GM23338 (cell line): ENCODE results near the gene C1orf52. TPM values are rescaled to one million over a fixed set of nuclear protein-coding genes. Genes with fewer than 3 reads are reported as not detected.

Experiments used
- ATAC-seq: fragments of 200-7000 bp; cut with Tn5 transposase; 3 replicates; pipeline ENCODE4 v1.9.1; 2020
- DNase-seq: peaks from one replicate; pipeline ENCODE4 v3.0.0-alpha.2; 2015; ENCODE audit warnings: low spot score
- H2AFZ ChIP-seq: fragments of 200-600 bp; sonication (generic); 2 replicates; pipeline ENCODE4 v1.8.0; 2016; ENCODE audit warnings: antibody characterized with exemption, mild to moderate bottlenecking, moderate library complexity
- H3F3A ChIP-seq: fragments of 200-600 bp; sonication (generic); replicated peaks from 2 replicates; pipeline ENCODE4 v1.8.0; 2017; ENCODE audit warnings: antibody characterized with exemption, mixed run types, low read depth
- H3K27ac ChIP-seq: fragments of 200-600 bp; sonication (generic); 2 replicates; pipeline ENCODE4 v1.6.1; 2016; ENCODE audit warnings: low read depth
- H3K27me3 ChIP-seq: fragments of 200-600 bp; sonication (generic); 2 replicates; pipeline ENCODE4 v1.8.0; 2016; ENCODE audit warnings: mild to moderate bottlenecking, mixed run types, moderate library complexity; ENCODE audit not compliant: insufficient read depth
- H3K36me3 ChIP-seq: fragments of 200-600 bp; sonication (generic); 2 replicates; pipeline ENCODE4 v1.8.0; 2016; ENCODE audit warnings: mild to moderate bottlenecking; ENCODE audit not compliant: insufficient read depth
- H3K4me1 ChIP-seq: fragments of 200-600 bp; sonication (generic); 2 replicates; pipeline ENCODE4 v1.8.0; 2016; ENCODE audit warnings: mild to moderate bottlenecking, moderate library complexity; ENCODE audit not compliant: insufficient read depth
- H3K4me2 ChIP-seq: fragments of 200-600 bp; sonication (generic); 2 replicates; pipeline ENCODE4 v1.7.1; 2017; ENCODE audit warnings: mixed run types
- H3K4me3 ChIP-seq: fragments of 200-600 bp; sonication (generic); 2 replicates; pipeline ENCODE4 v1.6.1; 2016; ENCODE audit warnings: mixed run types
- H3K79me2 ChIP-seq: fragments of 200-600 bp; sonication (generic); replicated peaks from 2 replicates; pipeline ENCODE4 v1.8.0; 2017; ENCODE audit warnings: mild to moderate bottlenecking; ENCODE audit not compliant: insufficient read depth
- H3K9me2 ChIP-seq: fragments of 200-600 bp; sonication (generic); 2 replicates; pipeline ENCODE4 v1.8.0; 2017; ENCODE audit not compliant: insufficient read depth
- H4K20me1 ChIP-seq: fragments of 200-600 bp; sonication (generic); replicated peaks from 2 replicates; pipeline ENCODE4 v1.8.0; 2017; ENCODE audit warnings: mild to moderate bottlenecking; ENCODE audit not compliant: insufficient read depth
- H3K27ac Mint-ChIP-seq: 2 replicates; pipeline ENCODE4 v1.8.0; 2020; ENCODE audit warnings: inconsistent platforms, mild to moderate bottlenecking, moderate library complexity, mixed read lengths
- H3K27me3 Mint-ChIP-seq: 3 replicates; pipeline ENCODE4 v1.8.0; 2022; ENCODE audit warnings: low read depth, mild to moderate bottlenecking, moderate library complexity, mixed read lengths, inconsistent platforms; ENCODE audit not compliant: insufficient read depth, poor library complexity
- H3K36me3 Mint-ChIP-seq: 3 replicates; pipeline ENCODE4 v1.8.0; 2021; ENCODE audit warnings: low read depth, mild to moderate bottlenecking, inconsistent platforms, moderate library complexity, mixed read lengths
- H3K4me1 Mint-ChIP-seq: 3 replicates; pipeline ENCODE4 v1.8.0; 2020; ENCODE audit warnings: mild to moderate bottlenecking, inconsistent platforms, mixed read lengths
- H3K4me3 Mint-ChIP-seq: 3 replicates; pipeline ENCODE4 v1.8.0; 2021; ENCODE audit warnings: moderate library complexity, mild to moderate bottlenecking, inconsistent platforms, mixed read lengths
- H3K9me3 Mint-ChIP-seq: 3 replicates; pipeline ENCODE4 v1.8.0; 2020; ENCODE audit warnings: moderate library complexity, mild to moderate bottlenecking, inconsistent platforms, mixed read lengths
- CREB1 ChIP-seq: fragments of 250-450 bp; sonication (Bioruptor Pico); IDR thresholded peaks from 2 replicates; pipeline ENCODE4 v1.5.0; 2020; ENCODE audit warnings: low read depth, mild to moderate bottlenecking, moderate library complexity
- POLR2AphosphoS5 ChIP-seq: IDR thresholded peaks from 2 replicates; pipeline ENCODE4 v1.6.1; 2016; ENCODE audit warnings: antibody characterized with exemption, low read depth
- STAT1 ChIP-seq: IDR thresholded peaks from one replicate; pipeline ENCODE4 v1.6.1; 2016; ENCODE audit warnings: antibody characterized with exemption; ENCODE audit not compliant: unreplicated experiment
- ZNF331 ChIP-seq: fragments of 250-450 bp; sonication (Bioruptor Pico); IDR thresholded peaks from 2 replicates; pipeline ENCODE4 v1.5.0; 2020; ENCODE audit warnings: low read depth, mild to moderate bottlenecking, moderate library complexity
- polyA plus RNA-seq: library from polyadenylated mRNA; unstranded; fragments of >200 nt; fragmentation: Nextera tagmentation; extraction: Ambion mirVana; gene quantifications from 2 replicates; pipeline ENCODE4 v1.2.1, GENCODE V29; 2016
- small RNA-seq: library from RNA; depleted of rRNA; stranded (forward); fragments of <200 nt; gene quantifications from one replicate; pipeline ENCODE3, GENCODE V24; 2014; ENCODE audit warnings: low replicate concordance
- total RNA-seq: library from RNA; depleted of rRNA; stranded (reverse); fragments of >200 nt; shearing (Covaris generic); gene quantifications from 2 replicates; pipeline ENCODE4 v1.2.3, GENCODE V29; 2014; rRNA removed

C1orf52 gene
- total and polyA plus RNA-seq, 2 experiments from 2014 or later = 35.6 to 102 TPM

GRCh38 chr1:85201340-85202091 lies 57.9 kb downstream of the C1orf52 start:
- Histone ChIP-seq H3K79me2 (peaks cover 32% of the 10 kb centered on the region), H3K4me2 (peak overlapping the region; percentile 93), H3K36me3 (no peaks in the 10 kb centered on the region), H2AFZ (peak overlapping the region; percentile 25; the same call in 1 of the 2 replicates), H3K27me3 (peaks cover 9% of the 10 kb centered on the region; the same call in 1 of the 2 replicates), H3F3A (peaks cover 2% of the 10 kb centered on the region; the same call in 1 of the 2 replicates), H3K27ac (peak overlapping the region; percentile 95), H3K4me1 (peaks cover 39% of the 10 kb centered on the region), H3K9me2 (no peaks in the 10 kb centered on the region), H3K4me3 (peak overlapping the region; percentile 87), H4K20me1 (peaks cover 8% of the 10 kb centered on the region; the same call in 1 of the 2 replicates)
- peaks cover 10% of the 10 kb centered on the region for H3K27me3 Mint-ChIP-seq
- H3K27ac Mint-ChIP-seq = peak overlapping the region; percentile 99
- DNase-seq = peak; percentile 91
- H3K4me1 Mint-ChIP-seq = peaks cover 39% of the 10 kb centered on the region
- H3K36me3 Mint-ChIP-seq = peaks cover 5% of the 10 kb centered on the region
- no peaks in the 10 kb centered on the region for H3K9me3 Mint-ChIP-seq
- H3K4me3 Mint-ChIP-seq = peak overlapping the region; percentile 98
- ATAC-seq = peak; percentile 83
- TF ChIP-seq STAT1 (no peak), POLR2AphosphoS5 (peak; percentile 67), CREB1 (CRISPR knock-in tag) (peak; percentile 17; the same call in 1 of the 2 replicates)

GRCh38 chr1:85200463-85201339 lies 58.8 kb downstream of the C1orf52 start, which contains the start of gene SYDE2:
Gene SYDE2 (minus strand): TSS chr1:85201016. CDS start chr1:85200996, 20 bp downstream.
- H3K4me3 Mint-ChIP-seq = peak within 1 kb of the TSS; percentile 98
- no peaks in the 10 kb centered on the region for H3K9me3 Mint-ChIP-seq
- TF ChIP-seq ZNF331 (CRISPR knock-in tag) = no peak
- peak; percentile 78 for TF ChIP-seq POLR2AphosphoS5

More at GRCh38 chr1:85200463-85201339, 58.8 kb downstream of the C1orf52 start, which contains the start of gene SYDE2:
- H3K36me3 Mint-ChIP-seq = peaks cover 5% of the 10 kb centered on the region
- peaks cover 40% of the 10 kb centered on the region for H3K79me2 ChIP-seq
- no peaks in the 10 kb centered on the region for H3K9me2 ChIP-seq
- ATAC-seq = peak; percentile 76
- H3K27me3 ChIP-seq = peaks cover 9% of the 10 kb centered on the region; the same call in 1 of the 2 replicates
- peak within 1 kb of the TSS; percentile 99 for H3K27ac Mint-ChIP-seq
- H3K4me2 ChIP-seq = peak within 1 kb of the TSS; percentile 93
- peaks cover 8% of the 10 kb centered on the region; the same call in 1 of the 2 replicates for H4K20me1 ChIP-seq
- peak within 1 kb of the TSS; percentile 95 for H3K27ac ChIP-seq
- H3K27me3 Mint-ChIP-seq = peaks cover 10% of the 10 kb centered on the region
- peak within 1 kb of the TSS; percentile 87 for H3K4me3 ChIP-seq
- H3K4me1 Mint-ChIP-seq = peaks cover 41% of the 10 kb centered on the region
- no peaks in the 10 kb centered on the region for H3K36me3 ChIP-seq
- H2AFZ ChIP-seq = peak within 1 kb of the TSS; percentile 25; the same call in 1 of the 2 replicates
- peaks cover 42% of the 10 kb centered on the region for H3K4me1 ChIP-seq
- DNase-seq = peak; percentile 82
- peaks cover 2% of the 10 kb centered on the region; the same call in 1 of the 2 replicates for H3F3A ChIP-seq

Small RNAs within 50 kb of the gene (small RNA-seq; reads per million reads assigned to genes)
- gene RF00019 = not detected

Other genes starting within 250 kb of the C1orf52 start
- gene MCOLN3, start 211.2 kb downstream of the C1orf52 start, total RNA-seq = 4.4 and 7.2 TPM in 2 replicates
- 3.0 and 3.5 TPM in 2 replicates for gene MCOLN3, start 211.2 kb downstream of the C1orf52 start, polyA plus RNA-seq
- 20.1 and 20.6 TPM in 2 replicates for gene SYDE2, start 58.6 kb downstream of the C1orf52 start, total RNA-seq
- gene SYDE2, start 58.6 kb downstream of the C1orf52 start, polyA plus RNA-seq = 5.8 and 5.9 TPM in 2 replicates
- gene BCL10, start 17.0 kb upstream of the C1orf52 start, total RNA-seq = 23.1 and 27.8 TPM in 2 replicates
- 28.8 and 33.7 TPM in 2 replicates for gene BCL10, start 17.0 kb upstream of the C1orf52 start, polyA plus RNA-seq
- 35.4 and 41.7 TPM in 2 replicates for gene DDAH1, start 205.5 kb upstream of the C1orf52 start, total RNA-seq
- gene DDAH1, start 205.5 kb upstream of the C1orf52 start, polyA plus RNA-seq = 29.4 and 30.3 TPM in 2 replicates